Right ventricle myocardium superior (tissue), 1 donor: ENCODE results near the gene ABCA4. TPM values are rescaled to one million over a fixed set of nuclear protein-coding genes. Genes with fewer than 3 reads are reported as not detected.
"Not testable (repeated sequence)": the region's sequence is repeated elsewhere in the genome, so short reads cannot be mapped to it uniquely, and the experiment has no call there.

Source experiments
- ATAC-seq: fragments of 200-7000 bp; cut with Tn5 transposase; one replicate; pipeline ENCODE4 v1.9.1; 2020; ENCODE audit warnings: mild to moderate bottlenecking; ENCODE audit not compliant: poor library complexity
- DNase-seq: peaks from one replicate; pipeline ENCODE4 v3.0.0-alpha.2; 2020
- intact Hi-C: fragments of 100-400 bp; cut with DNase I; formaldehyde crosslinking; loops from one replicate; pipeline ENCODE4 v1.11.2; 2022
- long read RNA-seq: library from polyadenylated mRNA; unstranded; transcript quantifications from one replicate; pipeline ENCODE4 v2.0.0, GENCODE V29; 2021
- total RNA-seq: library from RNA; stranded (reverse); fragmentation: NEBNext Ultra II Directional; extraction: Animal tissue kit (Norgen Biotek cat#: 25700); gene quantifications from one replicate; pipeline ENCODE4 v1.2.1, GENCODE V29; 2021
- donor health status: DM: no; HTN: yes; CAD: no; lungs with severe emphysema.

The ABCA4 gene
- total RNA-seq, result 0.08 TPM
- long read RNA-seq, result 0 reads

GRCh38 chr1:94120991-94121390 lies at the start of gene ABCA4:
TSS of gene ABCA4 (minus strand) at chr1:94121148. CDS start at chr1:94121045, 103 bp downstream.
- ATAC-seq (no peak), DNase-seq (no peak)
- intact Hi-C loops, result no loop called here

DNA sequence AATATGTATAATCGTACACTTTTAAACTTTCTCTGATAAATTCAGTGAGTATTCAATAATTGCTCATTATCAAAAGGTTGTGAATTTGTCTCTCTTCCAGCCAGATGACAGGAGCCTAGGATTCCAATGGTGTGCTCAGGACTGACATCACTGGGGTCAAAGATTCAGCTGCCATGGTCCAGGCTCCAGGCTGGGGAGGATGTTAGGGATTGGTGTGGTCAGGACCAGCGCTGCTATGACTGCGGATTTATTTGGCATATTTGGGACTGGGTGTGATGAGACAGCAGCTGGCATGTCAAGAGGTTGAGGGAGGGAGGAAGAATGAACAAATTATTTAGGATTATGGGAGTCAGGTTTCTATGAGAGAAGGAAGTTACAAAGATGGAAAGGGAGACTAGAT lies 48.2 kb upstream of the ABCA4 start:
- DNase-seq, result no peak
- ATAC-seq, result no peak
- intact Hi-C loops, result no loop called here

- intact Hi-C loops, result no loop called here
- no peak for ATAC-seq
These were observed 44.9 kb upstream of the ABCA4 start for GRCh38 chr1:94165843-94166242.

DNA sequence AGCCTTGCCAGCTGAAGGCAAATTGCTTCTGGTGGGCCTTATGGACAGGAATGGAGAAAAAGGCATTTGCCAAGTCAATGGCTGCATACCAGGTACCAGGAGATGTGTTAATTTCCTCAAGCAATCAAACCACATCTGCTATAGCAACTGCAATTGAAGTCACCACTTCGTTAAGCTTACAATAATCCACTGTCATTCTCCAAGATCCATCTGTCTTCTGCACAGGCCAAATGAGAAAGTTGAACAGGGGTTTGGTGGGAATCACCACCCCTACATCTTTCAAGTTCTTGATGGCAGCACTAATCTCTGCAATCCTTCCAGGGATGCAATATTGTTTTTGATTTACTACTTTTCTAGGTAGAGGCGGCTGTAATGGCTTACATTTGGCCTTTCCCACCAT lies 43.9 kb upstream of the ABCA4 start:
- intact Hi-C loops, ATAC-seq, DNase-seq: not testable (repeated sequence)

More at GRCh38 chr1:94165843-94166242, 44.9 kb upstream of the ABCA4 start:
- DNase-seq, result no peak

GRCh38 chr1:94164121-94164520 lies 43.2 kb upstream of the ABCA4 start:
- ATAC-seq, DNase-seq, intact Hi-C loops: not testable (repeated sequence)

GRCh38 chr1:94163249-94163648 lies 42.3 kb upstream of the ABCA4 start:
- DNase-seq, ATAC-seq, intact Hi-C loops: not testable (repeated sequence)

DNA sequence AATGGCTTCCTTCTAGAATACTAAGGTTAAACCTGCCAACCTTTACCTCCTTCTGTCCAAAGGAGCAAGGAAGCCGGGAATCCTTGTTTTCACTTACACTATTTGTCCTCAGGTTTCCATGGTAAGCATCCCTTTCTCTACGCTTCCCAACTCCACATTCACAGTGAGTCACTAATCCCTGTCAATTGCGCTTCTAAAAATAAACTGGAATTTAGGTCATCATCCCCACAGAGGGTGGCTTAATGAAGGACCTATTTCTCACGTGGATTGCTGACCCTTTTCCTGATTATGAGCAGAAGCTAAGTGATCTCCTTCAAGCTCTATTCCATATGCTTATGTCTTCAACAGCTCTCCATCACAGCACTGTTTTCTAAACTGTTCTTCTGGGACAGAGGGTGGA lies 39.9 kb upstream of the ABCA4 start:
- ATAC-seq, result peak; percentile 77
- intact Hi-C loops, result no loop called here
- no peak for DNase-seq

- intact Hi-C loops, result no loop called here
- DNase-seq (no peak), ATAC-seq (no peak)
These were observed 35.2 kb upstream of the ABCA4 start for GRCh38 chr1:94156096-94156625.

DNA sequence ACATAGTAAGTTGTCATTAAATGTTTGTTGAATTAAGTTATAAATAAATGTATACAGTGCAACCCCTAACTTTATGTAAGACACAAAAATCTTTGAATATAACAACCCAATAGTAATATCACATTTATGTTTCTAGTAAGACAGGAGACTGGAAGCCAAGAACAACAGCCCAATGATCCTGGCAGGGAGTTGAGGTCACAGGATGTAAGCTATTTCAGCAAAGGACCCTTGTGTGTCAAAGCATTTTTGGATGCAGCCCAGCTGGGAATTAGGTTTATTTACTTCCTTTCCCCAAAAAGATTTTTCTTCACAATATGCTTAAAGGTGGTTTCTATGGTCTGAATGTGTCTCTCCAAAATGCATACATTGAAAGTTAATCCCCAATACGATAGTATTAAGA lies 34.0 kb upstream of the ABCA4 start:
- DNase-seq, result no peak
- peak; percentile 27 for ATAC-seq
- intact Hi-C loops, result no loop called here

DNA sequence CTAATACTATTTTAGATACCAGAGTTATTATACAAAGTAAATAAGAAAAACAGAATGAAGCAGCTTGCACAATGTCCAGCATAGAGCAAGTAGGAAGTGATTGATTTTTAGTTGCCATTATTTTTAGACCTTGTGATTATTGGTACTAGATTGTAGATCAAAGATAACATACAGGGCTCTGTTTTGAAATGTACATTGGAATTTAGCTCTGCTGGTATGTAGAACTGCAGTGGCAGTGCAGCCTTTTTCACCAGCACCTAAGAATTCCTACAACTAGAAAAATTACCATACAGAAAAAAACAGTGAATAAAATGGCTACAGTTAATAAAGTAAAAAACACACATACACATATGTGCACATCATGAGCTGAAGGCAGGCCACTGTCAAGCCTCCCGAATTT lies 32.2 kb upstream of the ABCA4 start:
- intact Hi-C loops, result no loop called here
- DNase-seq (no peak), ATAC-seq (no peak)

GRCh38 chr1:94149166-94149565 lies 28.2 kb upstream of the ABCA4 start:
- intact Hi-C loops, ATAC-seq, DNase-seq: not testable (repeated sequence)

DNA sequence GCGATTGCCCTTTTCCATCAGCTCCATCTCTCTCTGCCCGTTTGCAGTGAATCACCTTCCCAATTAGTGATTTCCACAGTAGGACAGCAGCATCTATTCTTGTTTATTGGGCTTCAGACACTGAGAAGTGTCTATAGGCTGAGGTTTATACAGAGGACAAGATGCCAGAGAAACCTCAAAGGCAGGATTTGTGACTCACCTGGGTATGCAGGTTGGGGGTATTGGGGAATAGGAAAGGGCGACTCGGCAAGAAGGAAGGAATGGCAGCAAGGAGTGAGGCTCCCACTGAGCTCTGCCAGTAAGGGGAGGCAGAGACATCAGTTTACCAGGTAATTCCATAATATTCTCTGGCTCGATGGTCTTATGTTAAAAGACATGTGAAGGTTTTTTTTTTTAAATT lies 25.3 kb upstream of the ABCA4 start:
- intact Hi-C loops, result no loop called here
- no peak for ATAC-seq
- no peak for DNase-seq

DNA sequence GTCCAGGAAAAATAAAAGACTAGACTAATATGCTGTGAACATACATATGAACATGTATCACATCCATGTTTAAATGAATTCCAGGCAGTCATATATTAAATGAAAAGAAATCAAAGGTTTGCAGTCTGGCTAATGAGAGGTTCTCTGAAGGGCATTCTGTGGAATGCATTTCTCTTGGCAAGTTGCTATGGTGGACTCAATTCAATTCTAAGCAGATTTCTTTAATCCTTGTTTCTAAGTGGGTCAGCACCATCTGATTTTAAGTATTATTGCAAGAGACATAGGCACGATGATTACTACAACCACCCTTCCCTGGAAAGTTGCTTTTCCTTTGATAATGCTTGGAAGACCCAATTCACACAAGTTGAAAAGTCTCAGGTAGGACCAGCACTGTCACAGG lies 23.9 kb upstream of the ABCA4 start:
- ATAC-seq (no peak), DNase-seq (no peak)
- intact Hi-C loops, result no loop called here

DNA sequence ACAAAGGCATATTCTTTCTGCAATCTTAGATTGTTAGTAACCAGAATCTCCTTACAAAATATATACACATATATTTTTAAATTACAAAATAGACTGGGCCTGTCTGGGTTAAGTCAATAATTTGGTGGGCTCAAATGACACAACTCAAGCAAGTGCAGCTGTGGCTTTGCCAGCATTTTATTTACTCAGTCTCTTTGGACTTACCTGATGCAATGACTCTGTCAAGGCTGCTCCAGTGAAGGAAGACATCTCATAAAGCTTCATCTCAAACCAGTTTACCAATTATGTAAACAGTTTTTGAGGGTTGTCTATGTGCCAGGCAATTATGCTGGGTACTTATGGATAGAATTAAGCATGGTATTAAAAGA lies 22.8 kb upstream of the ABCA4 start:
- intact Hi-C loops, result no loop called here
- no peak for DNase-seq
- ATAC-seq, result no peak

DNA sequence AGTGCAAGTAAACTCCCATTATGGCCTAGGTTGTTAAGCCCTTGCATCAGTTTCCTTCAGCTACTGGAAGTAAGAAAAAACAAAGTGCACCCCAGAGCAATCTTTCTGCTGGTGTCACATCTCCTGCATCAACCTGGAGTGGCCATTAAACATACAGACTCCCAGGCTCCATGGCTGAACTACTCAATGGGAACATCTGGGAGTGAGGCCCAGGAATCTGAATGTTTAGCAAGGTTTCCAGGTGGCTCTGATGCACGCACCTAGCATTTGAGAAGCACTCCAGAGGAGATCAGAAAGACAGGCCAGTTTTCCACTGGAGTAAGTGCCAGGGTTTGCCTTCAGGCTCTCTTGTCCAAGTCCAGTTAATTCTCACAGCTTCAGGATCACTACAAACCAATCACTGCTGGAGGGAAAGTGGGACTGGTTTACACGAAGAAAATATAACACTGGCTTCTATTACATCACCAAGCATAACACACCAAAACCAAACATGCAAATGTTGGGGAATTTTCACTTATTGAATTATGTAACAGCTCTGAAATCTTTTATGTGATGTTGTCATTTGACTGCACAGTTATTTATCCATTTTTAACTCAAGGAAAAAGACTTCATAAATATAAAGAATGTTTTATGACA lies 22.3 kb upstream of the ABCA4 start:
- intact Hi-C loops, result no loop called here
- DNase-seq, result no peak
- ATAC-seq, result no peak

- intact Hi-C loops, result no loop called here
- ATAC-seq (peak; percentile 78), DNase-seq (no peak)
These were observed 21.6 kb upstream of the ABCA4 start for GRCh38 chr1:94142583-94142982.

DNA sequence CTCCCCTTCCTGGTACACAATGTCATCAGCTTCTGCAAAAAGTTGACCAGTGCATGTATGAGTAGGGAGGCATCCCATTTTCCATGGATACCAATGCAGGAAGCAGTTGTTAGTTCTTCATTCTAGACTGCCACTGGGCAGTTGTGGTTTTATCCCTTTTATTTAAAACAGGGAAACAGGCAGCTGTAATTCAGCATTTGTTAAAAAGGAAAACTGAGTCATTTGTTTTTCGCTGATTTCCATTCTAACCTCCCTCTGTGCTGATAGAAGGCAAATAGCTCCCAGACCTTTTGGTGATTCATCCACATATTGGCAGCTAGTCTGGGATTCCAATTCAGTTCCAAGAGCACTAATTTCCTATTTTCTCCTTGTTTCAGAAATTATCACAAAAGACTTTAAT lies 21.1 kb upstream of the ABCA4 start:
- ATAC-seq, result no peak
- no peak for DNase-seq
- intact Hi-C loops, result no loop called here

GRCh38 chr1:94132111-94132510 lies 11.2 kb upstream of the ABCA4 start:
- no peak for DNase-seq
- ATAC-seq, result no peak
- intact Hi-C loops, result no loop called here

- intact Hi-C loops, result no loop called here
- ATAC-seq, result no peak
- DNase-seq, result no peak
These were observed 10.1 kb upstream of the ABCA4 start for GRCh38 chr1:94130851-94131595.

GRCh38 chr1:94126651-94127050 lies 5.7 kb upstream of the ABCA4 start:
- ATAC-seq (no peak), DNase-seq (no peak)
- intact Hi-C loops, result no loop called here
